Astrocyte of the hippocampus (primary cell): ENCODE measurements around the gene GAS6.
"Not testable (repeated sequence)": the region's sequence is repeated elsewhere in the genome, so short reads cannot be mapped to it uniquely, and the experiment has no call there.

ENCODE experiments used
- DNase-seq: peaks from one replicate; pipeline ENCODE4 v3.0.0; 2011; ENCODE audit warnings: low read depth, low spot score

Gene GAS6

DNA sequence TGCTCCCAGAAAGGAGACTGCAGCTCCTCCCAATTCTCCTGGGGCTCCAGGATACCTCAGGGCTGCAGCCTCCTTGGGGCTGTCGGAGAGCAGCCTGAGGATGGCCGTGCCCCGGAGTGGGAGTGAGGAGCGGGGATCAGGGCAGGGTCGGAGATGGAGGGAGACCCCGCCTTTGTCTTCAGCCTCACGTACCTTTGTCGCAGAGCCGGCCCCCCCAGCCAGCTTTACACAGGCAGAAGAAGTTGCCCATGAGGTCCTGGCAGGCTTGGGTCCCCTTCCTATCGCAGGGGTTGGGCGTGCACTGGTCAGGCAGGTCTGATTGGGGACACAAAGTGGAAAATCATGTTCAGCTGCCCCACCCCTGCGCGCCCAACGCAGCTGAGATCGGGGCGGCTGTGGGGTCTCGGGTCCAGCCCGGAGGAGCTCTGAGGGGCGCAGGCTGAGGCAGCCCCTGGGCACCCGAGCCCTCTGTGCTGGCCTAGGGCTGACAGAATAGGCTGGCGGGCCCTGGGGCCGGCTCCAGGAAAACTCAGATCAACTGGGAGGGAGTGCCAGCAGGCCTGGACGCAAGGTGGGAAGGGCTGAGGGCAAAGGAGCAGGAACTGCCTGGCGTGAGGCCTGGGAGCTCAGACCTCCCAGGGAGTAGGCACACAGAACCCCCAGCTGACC is 24.2 kb downstream of the GAS6 start:
- no peak for DNase-seq

DNA sequence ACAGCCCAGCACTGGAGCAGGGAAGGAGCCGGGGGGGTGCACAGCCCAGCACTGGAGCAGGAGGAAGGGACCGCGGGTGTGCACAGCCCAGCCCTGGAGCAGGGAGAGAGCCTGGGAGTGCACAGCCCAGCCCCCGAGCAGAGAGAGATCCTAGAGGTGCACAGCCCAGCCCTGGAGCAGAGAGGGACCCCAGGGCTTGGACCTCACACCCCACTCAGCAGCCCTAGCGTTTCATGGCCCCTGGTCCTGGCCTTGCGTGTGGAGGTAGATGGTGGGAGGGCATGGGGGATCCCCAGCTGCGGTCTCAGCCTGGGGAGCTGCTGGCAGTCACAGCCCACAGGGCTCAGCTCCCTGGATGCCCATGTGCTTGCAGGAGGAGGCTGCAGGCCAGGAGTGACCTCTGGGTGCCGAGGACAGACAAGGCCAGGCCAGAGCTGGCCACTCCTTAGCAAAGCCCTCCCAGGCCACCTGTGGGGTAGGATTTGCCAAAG is 25.1 kb downstream of the GAS6 start:
- no peak for DNase-seq

DNA sequence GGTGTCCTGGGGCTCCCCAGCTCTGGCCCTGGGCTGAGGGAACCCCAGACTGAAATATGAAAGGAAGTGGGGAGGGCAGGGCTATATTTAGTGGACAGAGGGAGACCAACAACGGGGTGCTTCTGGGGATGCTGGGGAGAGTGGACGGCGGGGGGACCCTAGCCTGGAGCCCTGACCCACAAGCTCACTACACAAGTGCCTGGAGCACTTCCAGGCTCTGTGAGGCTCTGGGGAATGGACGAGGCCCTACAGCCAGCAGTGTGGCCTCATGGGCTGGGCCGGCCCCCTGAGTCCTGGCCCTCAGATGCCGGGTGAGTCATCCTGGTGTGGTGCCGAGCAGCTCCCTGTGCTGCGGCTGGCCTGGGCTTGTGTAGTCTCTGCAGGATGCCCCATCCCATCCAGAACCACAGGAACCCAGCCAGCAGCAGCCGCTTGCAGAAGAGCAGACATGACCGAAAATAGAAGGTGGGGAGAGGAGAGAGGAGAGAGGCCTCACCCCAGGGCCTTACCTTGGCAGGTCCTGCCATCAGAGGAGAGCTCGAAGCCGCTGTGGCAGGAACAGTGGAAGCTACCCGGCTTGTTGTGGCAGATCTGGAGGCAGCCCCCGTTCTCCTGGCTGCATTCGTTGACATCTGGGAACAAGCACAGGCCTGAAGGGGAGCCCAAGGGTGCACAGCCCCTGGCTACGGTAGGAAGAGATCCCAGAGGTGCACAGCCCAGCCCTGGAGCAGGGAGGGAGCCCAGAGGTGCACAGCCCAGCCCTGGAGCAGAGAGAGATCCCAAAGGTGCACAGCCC is 26.1 kb downstream of the GAS6 start:
- peak; percentile 99 for DNase-seq

GRCh38 chr13:113836768-113837559 is 26.9 kb downstream of the GAS6 start:
- peak; percentile 84 for DNase-seq

DNA sequence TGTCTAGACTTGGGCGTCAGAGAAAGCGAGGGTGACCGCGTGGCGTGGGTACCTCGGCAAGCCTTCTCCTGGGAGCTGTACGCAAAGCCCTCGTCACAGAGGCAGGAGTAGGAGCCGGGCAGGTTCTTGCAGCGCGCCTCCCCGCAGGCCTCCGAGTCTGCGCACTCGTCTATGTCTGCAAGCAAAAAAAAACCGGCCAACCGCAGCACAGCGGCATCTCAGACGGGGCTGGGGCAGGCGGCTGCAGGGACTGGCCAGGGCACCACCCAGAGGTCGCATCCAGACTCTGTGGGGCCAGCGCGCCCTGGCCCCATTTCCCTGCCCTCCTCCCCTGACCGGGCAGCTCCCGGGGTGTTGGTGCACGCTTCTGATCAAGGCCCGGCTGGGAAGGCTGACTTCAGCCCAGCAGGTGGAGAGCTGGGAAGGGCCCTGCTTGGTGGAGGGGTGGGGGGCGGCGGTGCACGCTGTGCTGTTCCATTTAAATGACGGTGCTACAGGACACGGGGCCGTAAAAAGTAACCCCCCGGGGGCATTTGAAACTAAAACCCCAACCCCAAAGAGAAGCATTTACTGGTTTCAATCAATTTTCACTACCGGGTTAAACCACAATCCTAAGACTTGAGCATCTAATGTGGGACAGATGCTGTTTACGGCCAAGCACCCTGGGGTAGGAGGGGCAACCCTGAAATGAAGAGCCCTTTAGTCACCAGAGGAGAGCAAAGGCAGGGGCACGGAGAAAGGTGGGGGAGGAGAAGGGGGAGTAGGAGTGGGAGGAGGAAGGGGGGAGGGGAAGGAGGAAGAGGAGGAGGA is 28.2 kb downstream of the GAS6 start:
- peak; percentile 57 for DNase-seq

DNA sequence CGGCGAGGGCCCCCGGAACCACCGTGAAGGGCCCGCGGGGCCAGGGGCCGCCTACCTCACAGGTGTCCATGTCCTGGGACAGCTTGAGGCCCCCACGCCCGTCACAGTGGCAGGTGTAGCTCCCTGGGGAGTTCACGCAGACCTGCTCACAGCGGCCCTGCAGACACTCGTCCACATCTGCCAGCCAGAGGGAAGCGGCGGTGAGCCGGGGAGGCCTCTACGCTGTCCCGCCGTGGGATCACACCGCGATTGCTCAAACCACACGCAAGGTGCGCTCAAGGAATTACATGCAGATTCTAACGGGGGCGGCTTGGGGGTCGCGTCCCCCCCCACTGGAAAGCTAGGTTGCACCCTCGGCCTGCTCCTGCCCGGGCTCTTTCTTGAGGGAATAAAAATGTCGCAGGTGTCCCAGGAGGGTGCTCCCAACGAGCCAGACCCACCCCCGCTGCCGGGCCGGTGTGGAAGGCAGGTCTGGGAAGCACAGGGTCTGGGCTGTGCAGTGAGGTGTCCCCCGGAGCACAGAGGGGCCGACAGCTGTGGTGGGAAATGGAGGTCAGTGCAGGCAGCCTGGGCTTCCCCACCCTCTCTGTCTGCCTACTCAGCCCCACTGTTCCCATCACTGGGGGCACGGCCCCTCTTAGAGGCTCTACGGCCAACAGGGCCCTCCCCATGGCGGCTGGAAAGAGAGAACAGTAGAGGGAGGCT is 29.2 kb downstream of the GAS6 start:
- DNase-seq, result no peak

DNA sequence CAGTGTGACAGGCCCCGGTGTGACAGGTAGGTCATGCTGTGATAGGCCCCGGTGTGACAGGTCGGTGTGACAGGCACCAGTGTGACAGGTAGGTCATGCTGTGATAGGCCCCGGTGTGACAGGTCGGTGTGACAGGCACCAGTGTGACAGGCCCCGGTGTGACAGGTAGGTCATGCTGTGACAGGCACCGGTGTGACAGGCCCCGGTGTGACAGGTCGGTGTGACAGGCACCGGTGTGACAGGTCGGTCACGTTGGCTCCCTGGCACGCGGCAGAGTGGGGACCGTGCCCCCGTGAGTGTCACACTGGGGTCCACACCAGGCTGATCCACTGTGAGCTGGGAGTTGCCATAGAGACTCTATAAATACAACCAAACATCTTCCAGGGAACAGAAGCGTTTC is 29.9 kb downstream of the GAS6 start:
- not testable (repeated sequence) for DNase-seq

GRCh38 chr13:113833111-113833830 is 30.6 kb downstream of the GAS6 start:
- no peak for DNase-seq

- DNase-seq, result no peak
Observed at GRCh38 chr13:113832631-113833030, 31.2 kb downstream of the GAS6 start.

DNA sequence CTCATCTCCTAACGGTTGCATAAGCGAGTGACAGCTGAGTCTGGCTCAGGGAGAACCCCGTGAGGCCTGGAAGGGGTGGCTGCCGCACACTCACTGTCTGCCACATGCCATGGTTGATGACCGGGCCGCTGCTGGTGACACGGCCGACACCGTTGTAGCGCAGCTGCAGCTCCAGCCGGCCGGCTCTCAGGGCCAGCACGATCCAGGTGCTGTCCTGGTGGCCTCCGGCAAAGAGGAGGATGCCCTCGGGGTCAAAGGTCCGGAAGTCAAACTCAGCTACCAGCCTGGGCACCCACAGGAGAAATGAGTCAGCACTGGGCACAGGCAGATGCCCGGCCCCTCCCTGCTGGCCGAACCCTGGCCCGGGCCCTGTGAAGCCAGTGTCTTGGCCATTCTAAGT is 31.7 kb downstream of the GAS6 start:
- no peak for DNase-seq

GRCh38 chr13:113831061-113831460 is 32.8 kb downstream of the GAS6 start:
- DNase-seq, result no peak

- DNase-seq, result not testable (repeated sequence)
Observed at GRCh38 chr13:113830426-113830950, 33.4 kb downstream of the GAS6 start.

DNA sequence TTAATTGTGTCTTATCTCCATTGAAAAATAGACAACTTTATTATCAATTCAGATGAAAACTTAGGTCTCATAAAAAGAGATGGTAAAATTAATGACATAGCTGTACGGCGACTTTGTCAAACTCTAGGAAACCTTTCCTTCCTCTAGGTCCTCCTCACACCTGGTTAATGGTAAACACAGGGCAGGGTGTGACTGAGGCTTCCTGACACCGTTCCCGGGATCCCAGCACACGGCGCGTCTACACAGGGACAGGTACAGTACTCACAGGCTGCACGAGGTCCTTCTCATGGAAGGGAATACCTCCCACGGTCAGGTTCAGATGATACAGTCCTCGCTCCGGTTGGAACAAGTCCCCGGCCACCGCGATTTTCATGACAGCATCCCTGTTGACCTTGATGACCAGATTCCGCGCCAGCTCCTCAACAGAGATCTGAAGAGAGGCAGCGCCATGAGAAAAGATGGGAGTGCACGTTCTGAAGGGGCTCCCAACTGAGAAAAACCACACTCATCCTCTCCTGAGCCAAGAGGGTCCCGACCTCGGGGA is 35.5 kb downstream of the GAS6 start:
- no peak for DNase-seq

GRCh38 chr13:113827021-113827420 is 36.9 kb downstream of the GAS6 start:
- no peak for DNase-seq

DNA sequence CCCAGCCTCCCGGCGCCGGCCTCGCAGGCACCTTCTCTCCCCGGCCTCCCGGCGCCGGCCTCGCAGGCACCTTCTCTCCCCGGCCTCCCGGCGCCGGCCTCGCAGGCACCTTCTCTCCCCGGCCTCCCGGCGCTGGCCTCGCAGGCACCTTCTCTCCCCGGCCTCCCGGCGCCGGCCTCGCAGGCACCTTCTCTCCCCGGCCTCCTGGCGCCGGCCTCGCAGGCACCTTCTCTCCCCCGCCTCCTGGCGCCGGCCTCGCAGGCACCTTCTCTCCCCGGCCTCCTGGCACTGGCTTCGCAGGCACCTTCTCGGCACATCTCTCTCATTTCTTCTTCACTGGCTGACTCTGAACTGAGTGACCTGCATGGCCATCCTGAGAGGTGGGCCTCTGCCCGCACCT is 37.4 kb downstream of the GAS6 start:
- DNase-seq, result not testable (repeated sequence)

DNA sequence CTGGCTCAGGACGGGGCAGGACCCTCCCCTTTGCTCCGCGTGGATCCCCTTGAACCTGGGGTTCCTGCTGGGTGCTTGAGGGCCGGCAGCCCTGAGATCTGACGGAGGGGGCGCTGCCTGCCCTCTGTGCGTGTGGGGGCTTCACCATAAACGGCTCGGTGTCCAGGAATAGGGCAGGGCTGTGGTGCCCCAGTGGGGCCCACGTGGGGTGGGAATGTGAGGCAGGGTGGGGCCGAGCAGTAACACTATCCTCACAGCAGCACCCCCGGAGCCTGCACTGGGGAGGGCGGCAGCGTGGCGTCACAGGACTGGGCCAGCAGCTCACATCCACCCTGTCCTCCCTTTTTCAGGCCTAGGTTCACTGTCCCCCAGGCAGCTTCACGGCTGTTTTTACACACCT is 38.0 kb downstream of the GAS6 start:
- DNase-seq, result no peak

- no peak for DNase-seq
Observed at GRCh38 chr13:113823771-113824170, 40.1 kb downstream of the GAS6 start.

DNA sequence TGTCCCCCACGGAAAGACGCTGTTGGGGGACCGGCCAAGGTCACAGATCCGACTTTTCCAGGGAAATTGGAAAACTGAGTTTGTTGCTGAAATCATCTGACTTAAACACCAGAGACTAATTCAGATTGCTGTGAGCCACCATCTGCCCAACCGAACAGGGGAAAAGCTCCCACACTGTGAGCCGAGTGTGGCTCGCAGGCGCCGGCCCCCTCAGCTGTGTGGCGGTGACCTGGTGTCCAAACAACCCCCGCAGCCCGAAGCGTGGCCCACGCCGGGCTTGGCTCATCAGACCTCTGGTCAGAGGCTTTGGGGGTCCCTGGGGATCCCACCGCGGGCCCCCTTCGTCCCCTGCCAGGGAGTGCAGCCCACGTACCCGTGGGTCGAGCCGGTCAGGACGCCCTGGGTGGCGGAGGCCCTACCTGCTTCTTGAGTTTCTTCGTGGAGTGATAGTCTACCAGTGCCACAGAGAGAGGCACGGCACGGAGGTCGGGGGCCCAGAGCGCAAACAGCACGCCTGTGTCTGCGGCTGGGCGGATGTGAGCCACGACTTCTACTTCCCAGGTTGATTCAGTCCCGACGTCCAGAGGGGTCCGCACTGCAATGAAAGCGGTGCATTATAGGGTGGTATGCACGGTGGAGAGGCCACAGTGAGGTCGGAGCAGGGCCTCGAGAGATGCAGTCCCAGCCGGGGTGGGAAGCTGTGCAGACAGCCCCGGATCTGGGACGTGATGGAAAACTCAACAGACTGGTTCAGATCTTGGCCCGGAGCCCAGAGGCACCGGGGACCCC is 40.7 kb downstream of the GAS6 start:
- DNase-seq, result no peak

- DNase-seq, result no peak
Observed at GRCh38 chr13:113822266-113822665, 41.6 kb downstream of the GAS6 start.
